B cell (primary cell): Measurements from ENCODE around the gene XRRA1.

Experiments used
- CTCF ChIP-seq: fragments of 200-600 bp; IDR thresholded peaks from one replicate; pipeline ENCODE4 v1.8.0; 2022; ENCODE audit warnings: antibody characterized with exemption, mild to moderate bottlenecking
- EZH2 ChIP-seq: IDR thresholded peaks from 2 replicates; pipeline ENCODE4 v1.6.1; 2012; ENCODE audit warnings: borderline replicate concordance, low read depth, mild to moderate bottlenecking, moderate library complexity, low read length; ENCODE audit not compliant: insufficient read depth, poor library complexity, severe bottlenecking

DNA sequence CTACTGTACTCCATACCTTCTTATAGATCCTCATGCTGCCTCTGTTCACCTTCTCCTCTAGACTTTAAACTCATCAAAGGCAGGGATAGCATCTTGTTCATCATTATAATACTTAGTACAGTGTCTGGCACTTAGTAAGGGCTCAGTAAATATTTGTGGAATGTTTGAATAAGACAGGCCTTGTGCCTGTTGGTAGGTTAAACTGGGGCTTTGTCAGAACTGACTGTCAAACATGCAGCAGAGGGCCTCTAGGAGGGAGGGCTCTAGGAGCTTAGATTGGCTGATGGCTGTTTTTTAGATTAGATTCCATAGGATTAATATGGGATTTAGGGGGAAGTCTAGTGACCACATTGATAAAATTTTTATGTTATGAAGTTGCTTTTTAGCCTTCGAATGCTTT is 129.5 kb downstream of the XRRA1 start:
- TF ChIP-seq CTCF (no peak), EZH2 (no peak)
